IPS-18a (cell line): ENCODE data around the gene GJA3.

Experiments
- H3K27ac ChIP-seq: one replicate; pipeline ENCODE4 v1.5.1; 2013; ENCODE audit warnings: low read length
- H3K27me3 ChIP-seq: one replicate; pipeline ENCODE4 v1.6.1; 2013; ENCODE audit warnings: mild to moderate bottlenecking, low read length; ENCODE audit not compliant: control insufficient read depth, insufficient read depth
- H3K36me3 ChIP-seq: one replicate; pipeline ENCODE4 v1.6.1; 2013; ENCODE audit warnings: low read depth, low read length; ENCODE audit not compliant: control insufficient read depth
- H3K4me1 ChIP-seq: one replicate; pipeline ENCODE4 v1.6.1; 2013; ENCODE audit warnings: low read depth, low read length; ENCODE audit not compliant: control insufficient read depth
- H3K4me3 ChIP-seq: one replicate; pipeline ENCODE4 v1.5.1; 2013; ENCODE audit warnings: low read length
- H3K9ac ChIP-seq: one replicate; pipeline ENCODE4 v1.6.1; 2013; ENCODE audit warnings: mild to moderate bottlenecking, low read length, moderate library complexity
- H3K9me3 ChIP-seq: one replicate; pipeline ENCODE4 v1.6.1; 2013; ENCODE audit warnings: low read depth, low read length; ENCODE audit not compliant: control insufficient read depth

GJA3 gene

DNA sequence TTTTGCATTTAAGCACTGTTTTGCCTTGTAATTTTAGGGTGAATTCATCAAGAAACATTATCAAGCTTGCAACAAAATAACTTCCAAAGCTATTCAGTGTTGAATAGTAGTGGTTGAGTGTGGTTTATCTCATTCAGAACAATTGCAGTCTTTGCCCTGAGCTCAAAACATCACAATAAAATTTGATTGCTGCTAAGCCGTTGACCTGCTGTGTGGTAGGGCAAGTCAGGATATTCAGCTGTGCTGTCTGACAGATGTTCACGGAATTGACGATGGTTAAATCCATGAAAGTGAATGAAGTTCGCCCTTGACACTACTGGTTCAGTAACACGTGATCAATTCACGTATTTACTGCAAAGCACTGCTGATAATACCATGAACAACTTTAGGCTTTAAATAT is 66.9 kb downstream of the GJA3 start:
- Histone ChIP-seq H3K9ac (no peak overlapping the region), H3K27ac (no peak overlapping the region), H3K36me3 (no peaks in the 10 kb centered on the region), H3K4me1 (peaks cover 3% of the 10 kb centered on the region), H3K9me3 (no peaks in the 10 kb centered on the region), H3K4me3 (no peak overlapping the region), H3K27me3 (no peaks in the 10 kb centered on the region)

DNA sequence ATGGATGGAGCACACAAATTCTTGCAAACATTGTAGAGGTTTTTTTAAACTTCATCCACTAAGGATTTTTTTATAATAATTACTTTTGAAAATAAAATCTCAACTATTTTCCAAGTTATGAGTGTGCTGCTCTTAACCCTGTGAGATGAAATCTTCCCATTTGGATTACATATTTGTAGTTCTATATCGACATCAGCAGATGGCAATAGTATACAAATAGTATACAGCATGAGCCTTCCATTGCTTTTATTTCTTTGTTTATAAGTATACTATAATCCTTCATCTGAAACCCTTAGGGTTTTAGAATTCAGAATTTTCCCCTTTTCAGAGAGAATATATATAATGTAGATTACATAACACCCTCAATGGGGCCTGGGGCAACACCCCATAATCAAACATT is 70.5 kb downstream of the GJA3 start:
- H3K27me3 ChIP-seq: no peaks in the 10 kb centered on the region
- no peak overlapping the region for H3K4me3 ChIP-seq
- H3K9ac ChIP-seq: no peak overlapping the region
- peaks cover 11% of the 10 kb centered on the region for H3K36me3 ChIP-seq
- no peaks in the 10 kb centered on the region for H3K9me3 ChIP-seq
- peaks cover 3% of the 10 kb centered on the region for H3K4me1 ChIP-seq
- H3K27ac ChIP-seq: no peak overlapping the region
